ENCODE measurements around the gene ZBTB21.
"Not testable (repeated sequence)": the region's sequence is repeated elsewhere in the genome, so short reads cannot be mapped to it uniquely, and the experiment has no call there.

Gene ZBTB21

DNA sequence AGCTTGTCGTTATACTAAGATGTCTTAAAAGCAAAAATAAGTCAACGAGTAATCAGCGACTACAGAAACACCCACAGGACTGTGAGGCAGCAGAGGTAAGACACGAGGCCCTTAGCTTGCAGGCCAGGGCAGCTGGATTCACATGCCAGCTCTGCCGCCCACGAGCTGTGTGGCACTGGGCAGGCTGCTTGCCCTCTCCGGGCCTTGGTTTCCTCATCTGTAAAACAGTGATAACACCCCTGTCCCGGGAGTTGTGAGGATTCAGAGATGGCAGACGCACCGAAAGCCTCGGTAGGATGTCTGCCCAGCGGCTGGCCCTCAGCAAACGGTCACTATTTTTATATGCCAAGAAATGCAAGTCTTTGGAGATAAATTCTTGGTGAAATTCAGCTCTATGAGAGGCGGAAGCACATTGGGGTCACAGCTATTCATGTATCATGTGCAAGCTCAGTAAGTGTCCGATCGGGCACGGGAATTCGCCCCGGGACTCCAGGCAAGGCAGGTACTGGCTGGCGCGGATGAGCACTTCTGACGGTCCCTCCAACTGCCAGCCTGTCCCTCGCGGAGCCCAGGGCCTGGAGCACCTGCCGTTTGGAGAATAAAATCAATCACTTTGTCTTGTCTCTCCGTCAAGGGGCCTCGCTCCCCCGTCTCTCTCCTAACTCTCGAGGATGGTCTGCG is 57.5 kb downstream of the ZBTB21 start:
- DNase-seq (ENCODE audit: low read depth in 2 of 2) = no peak

DNA sequence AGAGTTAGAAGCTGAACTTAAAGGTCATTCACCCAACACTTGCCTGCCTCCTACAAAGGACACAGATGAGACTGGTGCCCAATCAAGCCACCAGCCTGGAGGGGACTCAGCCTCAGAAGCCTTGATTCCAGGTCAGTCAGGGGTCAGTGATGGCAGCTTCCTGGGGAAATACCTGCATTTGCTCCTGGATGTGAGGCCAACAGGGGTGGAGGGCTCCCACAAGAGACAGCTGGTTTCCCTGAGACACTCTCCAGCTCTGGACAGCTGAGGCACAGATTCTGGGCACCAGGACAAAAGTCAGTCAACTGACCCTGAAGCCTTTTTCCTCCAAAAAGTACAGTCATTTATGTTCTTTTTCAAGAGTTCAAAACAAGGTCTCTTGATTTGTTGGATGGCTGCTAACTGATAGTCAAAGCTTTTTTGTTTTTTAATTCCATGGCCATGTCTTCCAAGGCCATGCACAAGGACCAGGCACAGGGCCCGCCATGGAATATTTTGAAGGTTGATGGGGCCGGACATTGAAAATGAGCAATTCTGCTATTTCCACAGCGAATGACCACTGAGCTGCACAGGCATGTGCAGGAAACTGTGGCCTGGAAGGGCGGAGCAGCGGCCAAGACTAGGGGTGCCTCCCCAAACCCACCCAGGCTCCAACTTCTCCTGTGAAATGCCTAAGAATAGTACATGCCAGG is 58.1 kb downstream of the ZBTB21 start:
- DNase-seq (ENCODE audit: low read depth in 2 of 2) = no peak

GRCh38 chr21:41950941-41951351 is 59.2 kb downstream of the ZBTB21 start:
- no peak for DNase-seq (ENCODE audit: low read depth in 2 of 2)

DNA sequence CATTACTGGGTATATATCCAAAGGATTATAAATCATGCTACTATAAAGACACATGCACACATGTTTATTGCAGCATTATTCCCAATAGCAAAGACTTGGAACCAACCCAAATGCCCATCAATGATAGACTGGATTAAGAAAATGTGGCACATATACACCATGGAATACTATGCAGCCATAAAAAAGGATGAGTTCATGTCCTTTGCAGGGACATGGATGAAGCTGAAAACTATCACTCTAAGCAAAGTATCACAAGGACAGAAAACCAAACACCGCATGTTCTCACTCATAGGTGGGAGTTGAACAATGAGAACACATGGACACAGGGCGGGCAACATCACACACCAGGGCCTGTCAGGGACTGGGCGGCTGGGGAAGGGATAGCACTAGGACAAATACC is 60.5 kb downstream of the ZBTB21 start:
- DNase-seq (ENCODE audit: low read depth in 2 of 2) = not testable (repeated sequence)

DNA sequence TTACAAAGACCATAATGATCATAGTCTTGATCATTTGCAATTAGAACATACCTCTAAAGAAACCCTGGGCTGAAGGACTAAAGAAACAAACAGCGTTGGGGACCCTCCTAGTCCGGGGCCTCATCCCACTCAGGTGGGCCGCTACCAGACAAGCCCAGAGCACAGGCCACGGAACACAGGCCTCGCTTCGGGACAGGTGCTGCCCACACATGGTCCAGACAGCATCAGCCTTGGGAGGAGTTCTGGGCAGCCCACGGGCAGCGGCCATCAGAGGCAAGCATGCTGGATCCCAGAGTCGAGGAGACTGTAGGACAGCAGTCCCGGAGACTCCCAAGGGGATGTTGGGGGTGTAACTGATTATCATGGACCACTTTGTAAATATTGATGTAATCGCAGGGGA is 61.3 kb downstream of the ZBTB21 start:
- no peak for DNase-seq (ENCODE audit: low read depth in 2 of 2)

DNA sequence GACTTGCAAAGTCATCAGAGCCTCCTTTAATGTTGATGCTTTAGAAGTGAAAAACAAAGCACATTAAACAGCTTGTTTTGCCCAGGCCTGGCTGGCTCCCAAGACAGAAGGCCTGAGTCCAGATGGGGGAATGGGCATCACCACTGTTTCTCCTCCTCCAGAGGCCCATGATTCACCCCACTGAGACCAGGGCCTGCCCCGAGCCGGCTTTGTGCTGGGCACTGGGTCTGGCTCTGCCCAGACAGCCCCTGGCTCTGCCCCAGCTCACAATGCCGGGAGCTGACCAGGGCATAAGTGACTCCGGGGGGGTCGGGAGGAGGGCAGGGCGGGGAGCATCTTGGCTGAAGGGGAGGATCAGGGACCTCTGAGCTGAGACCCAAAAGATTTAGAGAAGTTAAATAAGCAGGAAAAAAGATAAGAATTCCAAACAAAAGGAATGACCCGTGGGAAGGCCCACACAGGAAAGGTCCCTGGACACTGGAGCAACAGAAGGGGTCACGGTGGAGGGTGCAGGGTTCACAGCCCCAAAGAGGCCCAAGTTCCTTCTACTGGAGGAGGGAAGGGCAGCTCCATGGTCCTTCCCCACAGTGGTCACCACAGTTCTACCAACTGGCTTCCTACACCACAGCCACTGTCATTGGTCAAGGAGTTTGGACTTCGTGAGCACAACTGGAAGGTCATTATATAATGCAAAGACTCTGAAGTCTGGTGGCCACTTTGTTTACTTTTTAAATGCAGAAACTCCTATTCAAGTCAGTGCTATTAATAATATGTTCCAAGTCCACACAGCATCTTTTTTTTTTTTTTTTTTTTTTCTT is 61.9 kb downstream of the ZBTB21 start:
- no peak for DNase-seq (ENCODE audit: low read depth in 2 of 2)

- no peak for DNase-seq (ENCODE audit: low read depth in 2 of 2)
These were observed 64.2 kb downstream of the ZBTB21 start for GRCh38 chr21:41945982-41946381.

DNA sequence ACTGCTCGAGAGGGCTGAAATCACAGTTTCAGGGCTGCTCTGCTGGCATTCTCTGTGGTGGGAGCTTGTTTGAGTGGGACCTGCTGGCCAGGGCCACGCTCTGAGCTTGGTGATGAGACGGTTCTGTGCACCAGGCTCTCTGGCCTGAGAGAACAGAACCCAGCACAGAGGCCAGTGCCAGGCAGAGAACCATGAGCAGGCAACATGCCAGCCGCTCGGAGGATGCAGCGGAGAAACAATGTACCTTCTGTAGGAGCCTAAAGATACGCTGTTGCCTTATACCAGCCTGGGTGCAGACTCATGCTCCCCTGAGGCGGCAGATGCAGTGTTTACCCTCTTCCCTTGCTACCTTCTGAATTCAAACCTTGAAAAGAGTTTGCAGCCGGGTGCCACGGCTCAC is 66.3 kb downstream of the ZBTB21 start:
- DNase-seq (ENCODE audit: low read depth in 2 of 2) = no peak

- DNase-seq (ENCODE audit: low read depth in 2 of 2) = no peak
These were observed 67.7 kb downstream of the ZBTB21 start for GRCh38 chr21:41942457-41942856.

- no peak for DNase-seq (ENCODE audit: low read depth in 2 of 2)
These were observed 68.2 kb downstream of the ZBTB21 start for GRCh38 chr21:41941941-41942340.

DNA sequence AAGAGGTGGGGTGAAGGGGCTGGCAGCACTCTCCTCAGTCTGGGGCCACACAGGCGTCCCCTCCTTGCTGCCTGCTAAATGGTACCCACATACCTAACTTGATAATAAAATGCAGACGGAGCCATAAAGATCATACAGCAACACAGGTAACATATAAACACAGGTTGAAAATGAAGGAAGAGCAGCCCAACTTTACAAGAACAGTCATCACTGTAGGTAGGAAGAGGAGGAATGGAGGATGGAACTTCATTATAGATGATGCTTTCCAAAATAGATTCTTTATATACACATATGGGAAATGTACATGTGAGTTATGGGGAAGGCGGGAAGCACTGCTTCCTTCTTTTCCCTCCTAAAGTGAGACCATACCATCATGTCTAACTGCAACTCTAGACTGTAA is 69.7 kb downstream of the ZBTB21 start:
- DNase-seq (ENCODE audit: low read depth in 2 of 2) = no peak

DNA sequence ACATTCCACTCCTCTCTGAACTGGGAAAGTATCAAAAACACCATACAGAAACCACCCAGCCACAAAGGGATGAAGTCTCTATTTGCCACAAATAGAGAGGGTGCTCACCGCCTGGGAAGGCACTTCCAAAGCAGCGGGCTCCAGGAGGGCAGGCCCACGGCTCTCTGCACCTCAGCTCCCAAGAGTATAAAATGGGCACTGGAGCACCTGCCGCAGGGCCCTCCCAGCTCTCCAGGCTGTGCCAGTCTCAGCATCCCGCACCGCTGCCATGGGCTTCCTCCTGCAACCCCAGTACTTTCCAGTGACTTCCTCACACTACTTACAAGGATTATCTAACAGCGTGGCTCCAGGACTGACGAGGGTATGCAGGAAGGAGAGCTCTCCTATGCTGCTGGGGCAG is 70.8 kb downstream of the ZBTB21 start:
- DNase-seq (ENCODE audit: low read depth in 2 of 2) = no peak

All from fibroblast of skin of left quadriceps (primary cell).